Breast epithelium (tissue), 3 donors: ENCODE results near the gene THSD7B.

Experiments
- CTCF ChIP-seq, 3 donors: fragments of 450-650 bp; IDR thresholded peaks; one replicate each; pipeline ENCODE4 v1.5.1; 2016 to 2017; ENCODE audit warnings: antibody characterized with exemption in 3 of 3, mild to moderate bottlenecking in 3 of 3, moderate library complexity in 3 of 3
- POLR2A ChIP-seq: fragments of 450-650 bp; IDR thresholded peaks from one replicate; pipeline ENCODE4 v1.6.1; 2016; ENCODE audit warnings: antibody characterized with exemption, mild to moderate bottlenecking, moderate library complexity

GRCh38 chr2:137233091-137233490, 467.7 kb downstream of the THSD7B start:
- no peak for TF ChIP-seq CTCF (IDR thresholded peaks at IDR 0.05)
- no peak for TF ChIP-seq POLR2A
